ENCODE data around the gene CD8B2. TPM values are rescaled to one million over a fixed set of nuclear protein-coding genes. Genes with fewer than 3 reads are reported as not detected.
"Not testable (repeated sequence)": the region's sequence is repeated elsewhere in the genome, so short reads cannot be mapped to it uniquely, and the experiment has no call there.

Gene CD8B2
- total and polyA plus RNA-seq, 2 donors (not counting 1 experiment from before 2014, with no cell fraction given), result not detected

DNA sequence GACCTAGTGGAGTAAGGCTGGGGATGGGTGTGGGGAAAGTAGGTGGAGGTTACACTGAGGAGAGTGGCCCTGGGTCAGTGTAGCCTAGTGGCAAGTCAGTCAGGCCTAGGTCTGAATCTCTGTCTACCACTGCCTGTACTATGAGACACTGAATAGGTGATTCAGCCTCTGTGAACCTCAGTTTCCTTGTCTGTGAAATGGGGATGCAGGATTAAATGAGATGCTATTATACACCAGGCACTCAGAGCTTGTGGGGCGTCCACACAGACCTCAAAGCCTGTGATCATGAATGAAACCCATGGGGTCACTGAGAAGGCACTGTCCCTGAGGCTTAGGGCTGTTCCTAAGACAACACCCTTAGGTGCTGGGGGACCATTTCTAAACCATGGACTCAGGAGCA lies 11.4 kb downstream of the CD8B2 start:
- H3K4me1 ChIP-seq (ENCODE audit: control insufficient read depth in 2 of 2, insufficient read depth in 2 of 2, low read length in 2 of 2); H3K27me3 ChIP-seq (replicated peaks in 1 of 4; ENCODE audit: control extremely low read depth in 1 of 4, control insufficient read depth in 3 of 4, insufficient read depth in 4 of 4, low read length in 3 of 4); H3K79me2 ChIP-seq (ENCODE audit: control insufficient read depth, insufficient read depth, low read length); ATAC-seq (ENCODE audit: low read depth); DNase-seq; H3K27ac ChIP-seq (ENCODE audit: low read length in 2 of 2); H3K36me3 ChIP-seq (replicated peaks in 1 of 2; ENCODE audit: control extremely low read depth in 1 of 2, control insufficient read depth in 1 of 2, extremely low read depth in 1 of 2, insufficient read depth in 2 of 2, low read length in 1 of 2); H3K4me2 ChIP-seq (replicated peaks; ENCODE audit: low read depth, low read length, poor library complexity, severe bottlenecking); H4K20me1 ChIP-seq (ENCODE audit: control insufficient read depth, insufficient read depth, low read length, poor library complexity, severe bottlenecking); H3K4me3 Mint-ChIP-seq; H3K9me3 Mint-ChIP-seq (ENCODE audit: insufficient read depth); H3K4me3 ChIP-seq (ENCODE audit: control extremely low read depth in 1 of 5, extremely low read depth in 1 of 5, insufficient read depth in 1 of 5, low read depth in 2 of 5, low read length in 4 of 5); intact Hi-C loops (cut with micrococcal nuclease); H2AFZ ChIP-seq (ENCODE audit: insufficient read depth, low read depth, low read length, poor library complexity, severe bottlenecking); H3K27ac Mint-ChIP-seq; H3K27me3 Mint-ChIP-seq; H3K9ac ChIP-seq (ENCODE audit: low read length); POLR2A ChIA-PET; H3K9me3 ChIP-seq (ENCODE audit: control extremely low read depth in 1 of 3, control insufficient read depth in 2 of 3, insufficient read depth in 1 of 3, low read length in 2 of 3); CTCF ChIA-PET; H3K4me1 Mint-ChIP-seq: not testable (repeated sequence)
- WGBS (ENCODE audit: insufficient coverage), result 100% methylated on average over 1 of the region's 1 CpG

DNA sequence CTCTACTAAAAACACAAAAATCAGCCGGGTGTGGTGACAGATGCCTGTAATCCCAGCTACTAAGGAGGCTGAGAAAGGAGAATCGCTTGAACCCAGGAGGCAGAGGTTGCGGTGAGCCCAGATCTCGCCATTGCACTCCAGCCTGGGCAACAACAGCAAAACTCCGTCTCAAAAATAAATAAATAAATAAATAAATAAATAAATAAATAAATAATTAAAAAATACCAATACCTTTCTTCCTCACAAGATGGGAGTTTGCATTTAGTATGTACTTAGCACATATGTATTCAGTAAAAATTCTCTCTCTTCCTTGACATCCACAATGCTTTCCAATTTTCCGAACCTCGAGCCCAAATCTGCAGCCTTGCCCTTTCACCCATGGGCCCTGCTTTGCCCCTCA lies 13.2 kb downstream of the CD8B2 start:
- H3K79me2 ChIP-seq (ENCODE audit: control insufficient read depth, insufficient read depth, low read length); CTCF ChIA-PET; H3K27ac ChIP-seq (ENCODE audit: low read length in 2 of 2); H4K20me1 ChIP-seq (ENCODE audit: control insufficient read depth, insufficient read depth, low read length, poor library complexity, severe bottlenecking); ATAC-seq (ENCODE audit: low read depth); POLR2A ChIA-PET; H3K4me1 ChIP-seq (ENCODE audit: control insufficient read depth in 2 of 2, insufficient read depth in 2 of 2, low read length in 2 of 2); H3K9me3 Mint-ChIP-seq (ENCODE audit: insufficient read depth); H3K4me3 Mint-ChIP-seq; H3K27me3 Mint-ChIP-seq; H3K9ac ChIP-seq (ENCODE audit: low read length); H3K4me2 ChIP-seq (replicated peaks; ENCODE audit: low read depth, low read length, poor library complexity, severe bottlenecking); intact Hi-C loops (cut with micrococcal nuclease); H3K27ac Mint-ChIP-seq; H3K4me1 Mint-ChIP-seq; H3K27me3 ChIP-seq (replicated peaks in 1 of 4; ENCODE audit: control extremely low read depth in 1 of 4, control insufficient read depth in 3 of 4, insufficient read depth in 4 of 4, low read length in 3 of 4); H3K4me3 ChIP-seq (ENCODE audit: control extremely low read depth in 1 of 5, extremely low read depth in 1 of 5, insufficient read depth in 1 of 5, low read depth in 2 of 5, low read length in 4 of 5); H3K36me3 ChIP-seq (replicated peaks in 1 of 2; ENCODE audit: control extremely low read depth in 1 of 2, control insufficient read depth in 1 of 2, extremely low read depth in 1 of 2, insufficient read depth in 2 of 2, low read length in 1 of 2); DNase-seq; H3K9me3 ChIP-seq (ENCODE audit: control extremely low read depth in 1 of 3, control insufficient read depth in 2 of 3, insufficient read depth in 1 of 3, low read length in 2 of 3); H2AFZ ChIP-seq (ENCODE audit: insufficient read depth, low read depth, low read length, poor library complexity, severe bottlenecking): not testable (repeated sequence)
- no CpG with 5 or more reads among the region's 7 CpGs for WGBS (ENCODE audit: insufficient coverage)

DNA sequence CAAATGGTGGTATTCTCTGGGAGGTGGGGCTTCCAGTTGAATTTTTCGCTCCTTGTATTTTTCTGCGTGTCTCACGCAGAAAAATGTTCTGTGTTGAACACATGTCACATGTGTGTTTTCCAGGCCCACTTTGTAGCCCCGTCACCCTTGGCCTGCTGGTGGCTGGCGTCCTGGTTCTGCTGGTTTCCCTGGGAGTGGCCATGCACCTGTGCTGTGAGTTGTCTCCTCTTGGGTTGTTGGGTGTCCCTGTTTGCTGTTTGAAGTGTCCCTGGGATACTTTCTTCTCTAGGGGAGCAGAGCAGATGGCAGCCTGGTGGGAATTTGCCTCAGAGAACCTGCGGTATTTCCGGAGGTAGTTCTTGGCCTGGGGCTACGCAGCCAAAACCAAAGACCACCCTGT lies 15.2 kb downstream of the CD8B2 start:
- H3K27ac ChIP-seq (ENCODE audit: low read length in 2 of 2); H4K20me1 ChIP-seq (ENCODE audit: control insufficient read depth, insufficient read depth, low read length, poor library complexity, severe bottlenecking); H3K27me3 ChIP-seq (replicated peaks in 1 of 4; ENCODE audit: control extremely low read depth in 1 of 4, control insufficient read depth in 3 of 4, insufficient read depth in 4 of 4, low read length in 3 of 4); H3K4me1 ChIP-seq (ENCODE audit: control insufficient read depth in 2 of 2, insufficient read depth in 2 of 2, low read length in 2 of 2); H3K27ac Mint-ChIP-seq; H3K4me3 ChIP-seq (ENCODE audit: control extremely low read depth in 1 of 5, extremely low read depth in 1 of 5, insufficient read depth in 1 of 5, low read depth in 2 of 5, low read length in 4 of 5); H3K9ac ChIP-seq (ENCODE audit: low read length); H3K9me3 ChIP-seq (ENCODE audit: control extremely low read depth in 1 of 3, control insufficient read depth in 2 of 3, insufficient read depth in 1 of 3, low read length in 2 of 3); H3K79me2 ChIP-seq (ENCODE audit: control insufficient read depth, insufficient read depth, low read length); POLR2A ChIA-PET; CTCF ChIA-PET; H3K27me3 Mint-ChIP-seq; H3K9me3 Mint-ChIP-seq (ENCODE audit: insufficient read depth); H3K36me3 ChIP-seq (replicated peaks in 1 of 2; ENCODE audit: control extremely low read depth in 1 of 2, control insufficient read depth in 1 of 2, extremely low read depth in 1 of 2, insufficient read depth in 2 of 2, low read length in 1 of 2); DNase-seq; intact Hi-C loops (cut with micrococcal nuclease); H2AFZ ChIP-seq (ENCODE audit: insufficient read depth, low read depth, low read length, poor library complexity, severe bottlenecking); H3K4me2 ChIP-seq (replicated peaks; ENCODE audit: low read depth, low read length, poor library complexity, severe bottlenecking); H3K4me1 Mint-ChIP-seq; H3K4me3 Mint-ChIP-seq; ATAC-seq (ENCODE audit: low read depth): not testable (repeated sequence)
- 99% methylated on average over 8 of the region's 8 CpGs for WGBS (ENCODE audit: insufficient coverage)

DNA sequence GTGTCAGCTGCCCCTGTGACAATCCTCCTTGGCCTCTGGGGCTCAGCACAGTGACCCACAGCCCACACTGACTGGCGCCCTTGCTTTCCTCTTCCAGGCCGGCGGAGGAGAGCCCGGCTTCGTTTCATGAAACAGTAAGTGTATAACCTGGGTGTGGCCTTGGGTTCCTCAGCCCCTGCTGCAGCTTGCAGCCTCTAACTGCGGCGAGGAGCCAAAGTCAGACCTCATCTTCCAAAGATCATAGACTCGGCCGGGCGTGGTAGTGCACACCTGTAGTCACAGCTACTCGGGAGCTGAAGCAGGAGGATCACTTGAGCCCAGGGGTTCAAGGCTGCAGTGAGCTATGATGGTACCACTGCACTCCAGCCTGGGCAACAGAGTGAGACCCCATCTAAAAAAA lies 17.0 kb downstream of the CD8B2 start:
- ATAC-seq (ENCODE audit: low read depth); H3K4me2 ChIP-seq (replicated peaks; ENCODE audit: low read depth, low read length, poor library complexity, severe bottlenecking); H3K4me1 Mint-ChIP-seq; H2AFZ ChIP-seq (ENCODE audit: insufficient read depth, low read depth, low read length, poor library complexity, severe bottlenecking); POLR2A ChIA-PET; H3K9me3 Mint-ChIP-seq (ENCODE audit: insufficient read depth); H3K27ac Mint-ChIP-seq; intact Hi-C loops (cut with micrococcal nuclease); H3K27ac ChIP-seq (ENCODE audit: low read length in 2 of 2); DNase-seq; H3K27me3 Mint-ChIP-seq; H3K9me3 ChIP-seq (ENCODE audit: control extremely low read depth in 1 of 3, control insufficient read depth in 2 of 3, insufficient read depth in 1 of 3, low read length in 2 of 3); H3K27me3 ChIP-seq (replicated peaks in 1 of 4; ENCODE audit: control extremely low read depth in 1 of 4, control insufficient read depth in 3 of 4, insufficient read depth in 4 of 4, low read length in 3 of 4); H3K79me2 ChIP-seq (ENCODE audit: control insufficient read depth, insufficient read depth, low read length); H3K4me3 Mint-ChIP-seq; H3K36me3 ChIP-seq (replicated peaks in 1 of 2; ENCODE audit: control extremely low read depth in 1 of 2, control insufficient read depth in 1 of 2, extremely low read depth in 1 of 2, insufficient read depth in 2 of 2, low read length in 1 of 2); H3K9ac ChIP-seq (ENCODE audit: low read length); H4K20me1 ChIP-seq (ENCODE audit: control insufficient read depth, insufficient read depth, low read length, poor library complexity, severe bottlenecking); H3K4me3 ChIP-seq (ENCODE audit: control extremely low read depth in 1 of 5, extremely low read depth in 1 of 5, insufficient read depth in 1 of 5, low read depth in 2 of 5, low read length in 4 of 5); H3K4me1 ChIP-seq (ENCODE audit: control insufficient read depth in 2 of 2, insufficient read depth in 2 of 2, low read length in 2 of 2); CTCF ChIA-PET: not testable (repeated sequence)
- WGBS (ENCODE audit: insufficient coverage), result 94% methylated on average over 4 of the region's 11 CpGs
